ENCODE data around the gene AK3. TPM values are rescaled to one million over a fixed set of nuclear protein-coding genes. Genes with fewer than 3 reads are reported as not detected.

The AK3 gene
- total RNA-seq, 1 donor: 72.5 TPM

GRCh38 chr9:4739587-4740387 is 1.2 kb downstream of the AK3 start:
- peak overlapping the region; percentile 83 for H3K4me3 ChIP-seq (ENCODE audit: low read depth, low read length)
- no peak for TF ChIP-seq CTCF (IDR thresholded peaks at IDR 0.05; ENCODE audit: insufficient read depth, low read depth, low read length)
- DNase-seq (ENCODE audit: low read depth): peak; percentile 44

- DNase-seq (ENCODE audit: low read depth): peak; percentile 25
These were observed 2.0 kb downstream of the AK3 start for GRCh38 chr9:4738866-4739586.

GRCh38 chr9:4734150-4734549 is 6.9 kb downstream of the AK3 start:
- H3K4me3 ChIP-seq (ENCODE audit: low read depth, low read length): no peak overlapping the region
- TF ChIP-seq CTCF (IDR thresholded peaks at IDR 0.05; ENCODE audit: insufficient read depth, low read depth, low read length): no peak
- no peak for DNase-seq (ENCODE audit: low read depth)

More at GRCh38 chr9:4738866-4739586, 2.0 kb downstream of the AK3 start:
- H3K4me3 ChIP-seq (ENCODE audit: low read depth, low read length): peak overlapping the region; percentile 83
- no peak for TF ChIP-seq CTCF (IDR thresholded peaks at IDR 0.05; ENCODE audit: insufficient read depth, low read depth, low read length)

GRCh38 chr9:4732890-4733289 is 8.1 kb downstream of the AK3 start:
- DNase-seq (ENCODE audit: low read depth): no peak
- no peak for TF ChIP-seq CTCF (IDR thresholded peaks at IDR 0.05; ENCODE audit: insufficient read depth, low read depth, low read length)
- no peak overlapping the region for H3K4me3 ChIP-seq (ENCODE audit: low read depth, low read length)

- no peak for DNase-seq (ENCODE audit: low read depth)
- H3K4me3 ChIP-seq (ENCODE audit: low read depth, low read length): no peak overlapping the region
- no peak for TF ChIP-seq CTCF (IDR thresholded peaks at IDR 0.05; ENCODE audit: insufficient read depth, low read depth, low read length)
These were observed 13.4 kb downstream of the AK3 start for GRCh38 chr9:4727593-4727992.

- H3K4me3 ChIP-seq (ENCODE audit: low read depth, low read length): no peak overlapping the region
- no peak for DNase-seq (ENCODE audit: low read depth)
- no peak for TF ChIP-seq CTCF (IDR thresholded peaks at IDR 0.05; ENCODE audit: insufficient read depth, low read depth, low read length)
These were observed 15.1 kb downstream of the AK3 start for GRCh38 chr9:4725706-4726442.

Measured in fibroblast of villous mesenchyme (primary cell).